Activated CD8-positive, alpha-beta memory T cell treated with anti-CD3 and anti-CD28 coated beads, Interleukin-2, amount 50 U/mL, for 24 hours (primary cell): ENCODE data around the gene CBY1.

Experiments
- DNase-seq: peaks from one replicate; pipeline ENCODE4 v3.0.0-alpha.2; 2020; ENCODE audit errors: extremely low read depth

CBY1 gene

DNA sequence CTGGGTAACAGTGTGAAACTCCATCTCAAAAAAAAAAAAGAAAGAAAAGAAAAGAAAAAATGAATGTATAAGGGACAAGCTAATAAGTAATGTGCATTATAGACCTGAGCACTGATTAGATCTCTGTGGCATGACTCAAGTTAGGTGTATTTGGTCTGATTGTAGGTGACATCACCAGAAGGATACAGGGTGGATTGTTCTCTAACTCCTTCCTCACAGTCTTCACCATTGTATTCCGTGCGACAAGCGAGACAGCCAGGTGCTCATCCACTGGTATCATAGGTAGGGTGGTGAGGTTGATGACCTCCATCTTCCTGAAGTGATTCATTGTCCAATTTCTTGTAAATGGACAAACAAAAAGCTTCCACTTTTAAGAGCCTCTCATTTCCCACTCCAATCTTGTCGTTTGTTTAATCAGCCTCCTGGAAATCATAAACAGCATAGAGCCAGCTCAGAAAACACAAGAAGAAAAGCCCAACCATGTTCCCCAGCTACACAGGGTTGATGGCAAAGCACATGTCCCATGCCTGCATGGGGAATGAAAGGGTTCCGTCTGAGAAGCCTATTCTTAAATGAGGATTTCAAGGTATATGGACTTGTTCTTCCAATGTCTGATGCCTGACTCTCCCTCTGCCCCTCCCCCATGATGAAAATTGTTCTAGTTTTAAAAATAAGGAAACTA, 6.5 kb upstream of the CBY1 start:
- no peak for DNase-seq

DNA sequence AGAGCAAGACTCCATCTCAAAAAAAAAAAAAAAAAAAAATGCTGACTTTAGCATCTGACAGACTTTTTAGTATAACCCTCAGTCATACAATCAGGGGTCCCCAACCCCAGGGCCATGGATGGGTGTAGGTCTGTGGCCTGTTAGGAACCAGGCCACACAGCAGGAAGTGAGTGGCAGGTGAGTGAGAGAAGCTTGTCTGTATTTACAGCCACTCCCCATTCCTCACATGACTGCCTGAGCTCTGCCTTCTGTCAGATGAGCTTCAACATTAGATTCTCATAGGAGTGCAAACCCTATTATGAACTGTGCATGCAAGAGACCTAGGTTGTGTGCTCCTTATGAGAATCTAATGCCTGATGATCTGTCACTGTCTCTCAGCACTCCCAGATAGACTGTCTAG, 3.6 kb upstream of the CBY1 start:
- no peak for DNase-seq

DNA sequence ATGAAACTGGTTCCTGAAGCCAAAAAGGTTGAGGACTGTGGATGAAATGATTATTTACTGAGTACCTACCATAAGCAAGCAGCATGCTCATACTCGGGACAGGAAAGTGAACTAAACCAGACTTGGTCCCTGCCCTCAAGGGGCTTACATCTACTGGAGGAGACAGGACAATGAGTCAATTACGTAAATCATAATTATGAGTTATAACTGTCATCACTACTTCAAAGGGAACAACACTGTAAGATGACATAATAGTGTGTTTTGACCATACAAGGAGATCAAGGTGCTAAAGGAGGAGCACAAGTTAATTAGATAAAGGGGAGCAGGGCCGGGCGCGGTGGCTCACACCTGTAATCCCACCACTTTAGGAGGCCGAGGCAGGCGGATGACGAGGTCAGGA, 2.7 kb upstream of the CBY1 start:
- no peak for DNase-seq

DNA sequence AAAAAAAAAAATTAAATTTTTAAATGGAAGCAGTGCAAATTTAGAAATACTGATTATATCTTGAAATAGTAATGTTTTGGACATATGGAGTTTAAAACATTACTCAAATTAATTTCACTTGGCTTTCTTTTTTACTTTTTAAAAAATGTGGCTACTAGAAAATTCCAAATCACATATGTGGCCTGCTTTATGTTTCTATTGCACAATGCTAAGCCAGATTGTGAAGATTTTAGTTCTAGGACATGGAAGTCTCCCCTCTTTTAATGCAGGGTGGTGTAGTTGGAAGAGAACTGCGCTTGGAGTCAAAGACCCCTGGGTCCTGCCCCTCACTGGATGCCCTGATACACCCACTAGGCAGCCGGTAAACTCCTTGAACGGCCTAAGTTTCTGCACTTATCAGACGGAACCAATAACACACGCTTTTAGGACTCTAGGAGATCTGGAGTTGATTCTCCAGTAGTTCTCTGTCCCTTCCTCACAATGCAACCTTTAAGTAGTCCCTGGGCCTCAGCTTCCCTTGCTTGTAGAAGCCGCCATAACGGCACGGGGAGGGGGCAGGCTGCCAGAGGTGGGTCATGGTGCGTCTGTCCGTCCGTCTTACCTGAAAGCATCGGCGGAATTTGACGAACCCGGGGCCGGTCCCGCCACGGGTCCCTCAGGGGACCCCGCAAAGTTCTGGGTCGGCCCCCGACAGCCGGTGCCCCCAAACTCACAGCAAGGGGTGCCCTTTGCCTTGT, 751 bp upstream of the CBY1 start:
- no peak for DNase-seq

DNA sequence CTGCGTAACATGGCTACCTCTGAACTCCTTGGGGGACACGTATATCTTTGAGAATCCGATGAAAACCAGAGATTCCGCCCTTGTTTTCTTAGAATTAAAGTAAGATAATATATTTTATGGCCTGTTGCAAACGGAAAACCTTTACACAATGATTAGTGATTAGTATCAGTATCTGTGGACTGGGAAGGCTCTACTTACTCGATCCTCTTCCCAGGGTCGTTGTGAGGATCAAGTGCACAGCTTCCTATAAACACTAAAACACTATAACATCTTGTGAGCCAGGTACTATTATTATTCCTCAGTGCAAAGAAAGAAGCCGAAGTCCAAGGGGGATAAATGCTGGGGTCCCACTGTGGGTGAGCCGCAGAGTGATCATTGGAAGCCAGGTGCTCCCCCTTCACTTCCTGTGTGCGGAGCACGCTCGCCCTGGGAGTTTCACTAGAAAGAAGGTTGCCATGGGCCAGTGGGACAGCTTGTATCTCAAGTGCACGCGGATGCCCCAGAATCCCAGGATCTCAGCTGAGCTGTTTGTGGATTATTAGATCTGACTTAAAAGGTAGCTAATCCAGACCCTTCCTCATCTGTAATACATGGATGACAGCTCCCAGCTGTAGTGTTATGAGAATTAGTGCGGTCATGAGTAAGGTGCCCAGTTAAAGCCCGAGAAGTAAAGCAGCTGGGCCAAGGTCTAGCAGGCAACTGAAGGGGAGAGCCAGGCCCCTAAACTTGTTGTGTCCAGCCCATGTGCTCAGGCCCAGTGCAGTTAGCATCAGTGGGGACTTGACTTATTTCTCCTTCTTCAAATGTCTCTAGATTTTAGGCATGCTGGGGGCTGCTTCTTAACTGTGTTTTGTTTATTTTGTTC, 839 bp downstream of the CBY1 start:
- DNase-seq = peak; percentile 17

DNA sequence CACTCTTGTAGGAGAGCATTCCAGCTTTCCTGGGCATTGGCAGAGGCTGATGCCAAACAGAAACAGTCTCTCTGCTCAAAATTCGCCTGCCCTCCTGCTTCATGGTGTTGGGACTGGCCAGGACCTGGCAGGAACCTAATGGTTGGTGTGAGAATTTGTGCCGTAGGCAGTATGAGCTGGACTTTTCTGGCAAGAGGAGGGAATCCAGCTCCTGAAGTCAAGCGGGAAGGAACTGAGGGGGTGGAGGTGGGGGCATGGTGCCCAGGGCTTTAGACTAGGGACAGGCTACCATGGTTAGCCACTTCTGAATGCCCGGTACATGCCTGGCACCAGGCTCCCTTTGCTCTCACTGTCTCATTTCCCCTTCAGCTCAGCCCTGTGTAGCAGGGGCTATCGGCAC, 18.4 kb downstream of the CBY1 start:
- DNase-seq = no peak

DNA sequence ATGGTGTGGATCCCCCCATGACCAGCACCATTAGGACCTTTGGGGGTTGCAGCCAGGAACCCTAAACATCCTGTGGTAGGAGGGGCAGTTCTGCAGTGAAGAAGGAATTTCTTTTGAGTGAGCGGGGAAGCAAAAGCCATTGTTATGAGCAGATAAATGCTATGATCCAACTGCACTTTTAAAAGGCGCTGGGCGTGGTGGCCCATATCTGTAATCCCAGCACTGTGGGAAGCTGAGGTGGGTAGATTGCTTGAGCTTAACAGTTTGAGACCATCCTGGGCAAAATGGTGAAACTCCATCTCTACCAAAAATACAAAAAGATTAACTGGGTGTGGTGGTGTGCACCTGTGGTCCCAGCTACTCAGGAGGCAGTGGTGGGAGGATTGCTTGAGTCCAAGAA, 19.4 kb downstream of the CBY1 start:
- no peak for DNase-seq

DNA sequence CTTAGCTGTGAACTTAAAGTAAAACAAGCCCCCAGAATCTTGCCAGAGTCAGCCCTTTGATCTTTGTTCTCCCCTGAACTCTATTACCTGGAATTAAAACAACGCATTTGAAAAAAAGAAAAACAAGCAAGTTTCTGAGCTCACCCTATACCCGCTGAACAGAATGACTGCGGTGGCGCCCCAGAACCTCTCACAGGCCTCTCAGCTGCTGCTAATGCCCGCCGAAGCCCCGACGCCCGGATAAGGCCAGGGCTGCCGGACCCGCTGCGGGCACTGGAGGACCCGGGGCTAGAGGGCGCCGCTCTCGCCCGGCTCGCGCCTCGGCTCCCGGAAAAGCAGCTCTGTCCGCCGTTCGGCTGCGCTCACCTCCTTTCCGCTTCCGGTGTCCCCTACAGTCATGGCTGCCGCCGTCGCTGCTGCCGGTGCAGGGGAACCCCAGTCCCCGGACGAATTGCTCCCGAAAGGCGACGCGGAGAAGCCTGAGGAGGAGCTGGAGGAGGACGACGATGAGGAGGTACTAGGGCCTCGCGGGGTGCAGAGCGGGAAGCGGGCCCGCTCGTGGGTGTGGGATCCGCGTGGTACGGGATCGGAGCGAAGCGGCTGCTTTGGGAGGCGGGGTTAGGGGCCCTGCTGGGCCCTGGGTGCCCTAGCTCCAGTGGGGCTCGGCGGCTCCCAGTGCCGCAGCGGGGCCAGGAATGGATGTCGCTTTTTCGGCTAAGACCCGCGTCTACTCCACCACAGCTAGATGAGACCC, 25.3 kb downstream of the CBY1 start, which contains the start of gene TOMM22:
TOMM22 (plus strand) TSS at position 376 of the 754 bp plus-strand sequence; CDS start at position 398, 22 bp downstream.
- DNase-seq = peak; percentile 71

DNA sequence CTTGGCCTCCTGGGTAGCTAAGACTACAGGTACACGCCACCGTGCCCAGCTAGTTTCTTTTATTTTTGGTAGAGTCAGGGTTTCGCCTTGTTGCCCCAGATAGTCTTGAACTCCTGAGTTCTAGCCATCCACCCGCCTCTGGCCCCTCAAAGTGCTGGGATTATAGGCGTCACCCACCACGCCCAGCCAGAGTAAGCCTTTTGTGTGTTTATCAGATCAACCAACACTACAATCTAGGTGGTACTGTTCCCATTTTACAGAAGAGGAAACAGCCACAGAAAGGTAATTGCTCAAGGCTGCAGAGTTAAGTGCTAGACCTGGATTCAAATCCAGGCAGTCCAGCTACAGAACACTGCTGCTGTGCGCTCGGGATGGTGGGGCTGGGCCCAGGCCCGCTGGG, 28.5 kb downstream of the CBY1 start:
- DNase-seq = no peak

DNA sequence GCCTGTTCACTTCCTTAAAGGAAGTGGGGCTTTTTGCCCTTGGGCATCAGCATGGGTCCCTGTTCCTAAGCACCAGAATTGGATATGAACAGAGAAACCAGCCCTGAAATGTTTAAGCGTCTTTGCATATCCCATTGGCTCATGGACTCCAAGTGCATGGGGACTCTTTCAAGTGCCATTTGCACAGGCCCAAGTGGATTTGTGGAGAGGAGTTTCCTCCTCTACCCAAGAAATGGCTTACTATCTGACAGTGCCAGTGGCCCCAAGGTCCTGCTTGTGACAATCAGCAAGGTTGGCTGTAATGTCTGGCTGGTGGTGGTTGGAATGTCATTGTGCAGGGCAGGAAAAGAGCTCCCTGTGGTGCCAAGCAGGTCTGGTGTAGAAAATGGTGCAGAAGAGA, 29.3 kb downstream of the CBY1 start:
- no peak for DNase-seq

DNA sequence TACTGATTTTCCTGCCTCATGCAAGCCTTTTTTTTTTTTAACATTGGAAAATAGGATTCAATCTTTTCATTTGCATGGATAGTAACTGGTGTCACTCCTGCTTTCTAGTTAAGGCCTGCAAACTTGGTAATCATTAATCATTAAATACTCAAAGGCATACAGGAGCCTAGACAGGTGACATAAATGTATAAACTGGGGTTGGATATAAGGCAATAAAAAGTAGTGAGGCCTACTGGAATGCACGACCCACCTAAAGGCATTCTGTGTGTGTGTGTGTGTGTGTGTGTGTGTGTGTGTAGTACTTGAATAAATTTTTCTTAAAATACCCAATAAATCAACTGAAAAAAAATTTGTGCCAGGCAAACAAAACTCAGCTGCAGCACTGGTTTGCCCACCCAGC, 33.2 kb downstream of the CBY1 start:
- DNase-seq = no peak

DNA sequence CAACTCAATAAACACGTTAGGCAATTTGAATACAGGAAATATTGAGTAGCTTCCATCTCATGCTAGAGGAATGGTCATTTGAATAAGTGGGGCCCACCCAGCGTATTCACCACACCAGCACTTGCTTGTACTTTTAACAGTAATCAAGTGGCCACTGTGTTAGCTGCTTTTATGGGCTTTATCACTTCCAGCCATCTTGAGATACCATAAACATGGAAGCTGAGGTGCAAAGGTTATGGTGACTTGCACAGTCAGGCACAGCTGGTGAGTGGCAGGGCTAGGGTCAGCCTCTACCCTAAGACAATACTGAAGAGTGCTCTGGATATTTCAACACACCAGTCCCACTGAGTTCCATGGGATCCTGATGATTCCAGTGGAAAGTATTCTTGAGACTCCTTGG, 37.6 kb downstream of the CBY1 start:
- no peak for DNase-seq

DNA sequence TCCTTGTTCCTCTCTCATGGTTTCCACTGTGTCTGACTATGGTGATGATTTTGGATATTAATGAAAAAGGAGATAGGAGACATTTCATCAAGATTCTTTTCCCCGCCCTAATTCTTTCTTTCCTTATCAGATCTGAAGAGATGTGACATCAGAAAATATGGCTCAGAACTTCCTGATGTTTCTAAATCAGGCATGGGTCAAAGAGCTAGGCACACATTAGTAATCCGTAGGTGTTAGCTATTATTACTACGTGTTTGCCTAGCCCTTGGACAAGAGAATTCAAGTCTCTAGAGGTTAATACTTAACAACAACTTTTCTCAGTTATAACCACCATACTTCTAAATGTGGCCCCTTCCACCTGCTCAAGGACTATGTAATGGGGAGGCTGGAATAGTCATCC, 38.5 kb downstream of the CBY1 start:
- DNase-seq = no peak

DNA sequence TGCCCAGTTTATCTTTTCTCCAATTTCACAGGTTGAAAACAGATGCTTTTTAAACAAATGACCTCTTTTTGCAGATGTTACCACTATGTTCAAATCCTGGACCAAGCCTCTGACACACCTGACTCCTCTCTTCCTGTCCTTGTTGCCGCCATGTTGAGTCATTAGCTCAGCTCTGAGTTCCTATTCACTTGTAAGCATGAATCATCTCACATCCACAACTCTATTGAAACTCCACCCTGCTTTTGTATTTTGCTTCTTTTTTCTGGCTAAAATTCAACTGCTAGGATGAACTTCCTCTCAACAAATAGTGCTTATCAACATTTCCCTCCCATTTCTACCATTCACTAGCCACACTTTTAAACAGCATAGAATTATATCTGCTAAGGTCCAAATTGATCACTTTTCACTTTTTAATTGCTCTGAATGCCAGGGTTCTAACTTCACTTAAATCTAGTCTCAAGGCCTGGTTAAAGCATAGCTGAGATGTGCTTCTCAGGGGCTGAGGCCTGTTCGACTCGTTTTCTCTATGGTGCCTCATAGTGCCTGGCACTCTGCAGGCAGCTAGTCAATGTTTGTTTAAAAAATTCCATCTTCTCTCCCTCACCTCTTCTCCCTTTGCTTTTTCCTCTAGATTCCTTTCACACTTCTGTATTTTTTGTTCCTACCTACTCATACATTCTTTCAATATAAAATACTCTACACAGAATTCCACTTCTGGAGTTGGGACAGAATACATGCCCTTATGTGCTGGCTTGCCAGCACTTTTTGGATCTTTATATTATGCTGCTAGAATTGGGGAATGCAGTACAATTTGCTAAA, 40.4 kb downstream of the CBY1 start:
- DNase-seq = no peak

DNA sequence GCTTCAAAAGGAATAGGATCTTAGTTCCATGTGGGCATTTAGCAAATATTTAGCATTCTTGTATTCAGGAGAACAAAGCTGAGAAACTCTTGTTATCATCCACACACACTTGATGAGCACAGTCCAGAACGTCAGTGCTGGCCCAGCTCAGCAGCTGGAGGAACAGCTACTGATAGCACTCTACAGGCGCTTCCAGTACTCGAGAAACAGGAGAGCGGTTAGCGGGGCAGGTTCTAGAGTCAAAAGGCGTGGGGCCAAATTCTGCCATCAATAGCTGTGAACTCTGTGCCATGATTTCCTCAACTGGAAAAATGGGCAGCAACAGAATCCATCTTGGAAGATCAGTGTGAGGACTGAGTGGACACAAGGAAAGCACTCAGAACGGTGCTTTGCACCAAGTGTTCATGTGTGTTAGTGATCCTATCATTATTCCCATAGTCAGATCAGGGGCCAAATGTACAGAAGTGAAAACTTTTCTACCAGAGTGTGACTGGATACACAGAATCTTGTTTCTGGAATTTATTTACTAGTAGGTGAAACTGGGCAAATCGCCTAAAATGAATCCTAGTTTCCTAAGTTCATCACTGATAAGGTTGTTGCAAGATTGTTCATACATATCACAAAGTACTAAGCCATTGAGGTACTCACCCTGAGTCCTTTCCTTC, 41.1 kb downstream of the CBY1 start:
- DNase-seq = no peak

DNA sequence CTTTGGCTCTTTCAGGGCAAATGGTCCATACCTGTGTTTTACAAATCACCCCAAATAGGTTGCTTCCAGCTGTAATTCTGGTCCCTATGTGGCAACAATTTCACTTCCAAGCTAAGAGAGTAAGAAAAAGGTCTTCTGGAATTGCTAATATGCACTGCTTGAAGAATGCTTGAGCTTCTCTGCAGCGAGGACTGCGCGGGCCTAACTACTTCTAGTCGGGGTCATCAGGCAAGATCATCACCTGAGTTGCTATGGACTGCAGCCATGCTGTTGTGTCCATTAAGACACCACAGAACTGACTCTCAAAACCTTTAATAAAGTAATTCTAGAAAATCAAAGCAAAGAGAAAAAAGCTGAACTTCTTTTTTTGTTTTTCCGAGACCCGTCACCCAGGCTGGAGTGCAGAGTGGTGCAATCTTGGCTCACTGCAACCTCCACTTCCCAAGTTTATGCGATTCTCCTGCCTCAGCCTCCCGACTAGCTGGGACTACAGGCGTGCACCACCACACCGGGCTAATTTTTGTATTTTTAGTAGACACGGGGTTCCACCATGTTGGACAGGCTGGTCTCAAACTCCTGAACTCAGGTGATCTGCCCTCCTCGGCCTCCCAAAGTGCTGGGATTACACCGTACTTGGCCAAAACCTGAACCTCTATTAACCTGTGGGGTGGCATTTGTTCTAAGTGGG, 42.1 kb downstream of the CBY1 start:
- no peak for DNase-seq

DNA sequence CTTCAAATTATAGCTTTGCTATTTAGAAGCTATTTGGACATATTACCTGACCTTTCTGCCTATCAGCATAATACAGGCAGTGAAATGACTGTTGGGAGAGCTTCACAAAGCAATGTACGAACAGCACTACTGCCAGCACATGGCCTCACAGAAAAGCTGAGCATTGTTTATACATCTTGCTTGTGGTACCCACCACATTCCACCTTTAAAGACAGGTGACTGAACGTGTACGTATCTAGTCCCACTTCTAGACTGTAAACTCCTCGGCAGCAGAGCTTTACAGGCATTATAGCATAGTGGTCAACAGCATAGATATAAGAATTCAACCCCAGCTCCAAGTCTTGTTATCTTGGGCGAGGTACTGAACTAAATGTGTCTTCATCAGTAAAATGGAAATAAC, 42.7 kb downstream of the CBY1 start:
- DNase-seq = no peak

DNA sequence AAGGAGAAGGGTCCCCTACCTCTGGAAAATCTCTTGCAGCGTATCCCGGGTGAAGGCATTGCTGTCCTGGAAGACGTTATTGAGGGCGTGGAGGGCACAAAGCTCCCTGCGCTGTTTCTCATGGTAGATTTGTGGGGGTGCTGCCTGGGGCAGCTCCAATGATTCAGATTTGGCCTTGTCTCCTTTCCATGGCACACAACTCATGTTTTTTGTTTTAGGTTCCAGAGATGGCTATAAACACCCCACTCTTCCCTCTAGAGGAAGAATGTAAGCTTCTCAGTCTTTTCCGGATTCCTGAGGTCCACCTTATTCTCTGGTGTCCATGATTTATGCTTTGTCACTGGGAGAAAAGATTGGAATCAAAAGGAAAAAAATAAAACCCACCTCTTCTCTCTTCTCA, 43.3 kb downstream of the CBY1 start:
- DNase-seq = no peak

DNA sequence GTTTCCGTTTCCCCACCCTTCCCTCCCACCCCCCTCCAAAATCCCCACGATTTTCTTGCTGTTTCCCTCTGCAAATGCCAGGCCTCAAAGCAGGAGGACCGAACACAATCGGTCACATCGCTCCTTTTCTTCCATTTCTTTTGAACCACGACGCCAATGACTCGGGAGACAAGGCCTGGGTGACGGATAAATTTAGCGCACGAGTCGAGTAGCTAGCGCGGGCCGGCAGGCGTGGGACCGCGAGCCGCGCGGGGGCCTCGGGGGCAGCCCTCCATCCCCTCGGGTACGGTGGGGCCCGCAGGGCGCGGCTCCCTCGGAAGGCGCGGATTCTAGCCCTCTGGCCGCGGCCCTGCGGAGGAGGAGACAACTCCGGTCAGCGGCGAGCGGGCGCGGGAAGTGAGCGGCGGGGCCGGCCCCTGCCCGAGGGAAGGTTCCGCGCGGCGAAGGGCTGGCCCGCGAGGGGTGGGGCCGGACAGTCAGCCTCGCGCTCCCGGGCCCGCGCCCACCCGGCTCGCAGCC, 43.9 kb downstream of the CBY1 start:
- DNase-seq = no peak
